Measurements from ENCODE around the gene NUP37. TPM values are rescaled to one million over a fixed set of nuclear protein-coding genes. Genes with fewer than 3 reads are reported as not detected.
"Not testable (repeated sequence)": the region's sequence is repeated elsewhere in the genome, so short reads cannot be mapped to it uniquely, and the experiment has no call there.

Gene NUP37
- total RNA-seq (10 to 100 TPM; 17.1 to 21.8 TPM), polyA plus RNA-seq (10 to 100 TPM; 14.0 to 23.3 TPM)
- long read RNA-seq, donor 1, transcript NUP37-209 (10 exons, 2,372 nt): major isoform, 6 of 10 reads
- long read RNA-seq, donor 1, partial matches to known transcripts: 0 of 10 reads
- long read RNA-seq, donor 1, other reads (novel, unspliced or antisense): 0 of 10 reads
- long read RNA-seq, donor 2, transcript NUP37-209 (10 exons, 2,372 nt): major isoform, 5 of 5 reads
- long read RNA-seq, donor 2, partial matches to known transcripts: 0 of 5 reads
- long read RNA-seq, donor 2, other reads (novel, unspliced or antisense): 0 of 5 reads
- long read RNA-seq, donor 3, transcript NUP37-209 (10 exons, 2,372 nt): major isoform, 11 of 17 reads
- long read RNA-seq, donor 3, partial matches to known transcripts: 5 of 17 reads
- long read RNA-seq, donor 3, other reads (novel, unspliced or antisense): 0 of 17 reads
- long read RNA-seq, donor 4, partial matches to known transcripts: 14 of 16 reads
- long read RNA-seq, donor 4, other reads (novel, unspliced or antisense): 0 of 16 reads
- long read RNA-seq, donor 5, transcript NUP37-209 (10 exons, 2,372 nt): major isoform, 19 of 31 reads
- long read RNA-seq, donor 5, partial matches to known transcripts: 9 of 31 reads
- long read RNA-seq, donor 5, other reads (novel, unspliced or antisense): 0 of 31 reads

DNA sequence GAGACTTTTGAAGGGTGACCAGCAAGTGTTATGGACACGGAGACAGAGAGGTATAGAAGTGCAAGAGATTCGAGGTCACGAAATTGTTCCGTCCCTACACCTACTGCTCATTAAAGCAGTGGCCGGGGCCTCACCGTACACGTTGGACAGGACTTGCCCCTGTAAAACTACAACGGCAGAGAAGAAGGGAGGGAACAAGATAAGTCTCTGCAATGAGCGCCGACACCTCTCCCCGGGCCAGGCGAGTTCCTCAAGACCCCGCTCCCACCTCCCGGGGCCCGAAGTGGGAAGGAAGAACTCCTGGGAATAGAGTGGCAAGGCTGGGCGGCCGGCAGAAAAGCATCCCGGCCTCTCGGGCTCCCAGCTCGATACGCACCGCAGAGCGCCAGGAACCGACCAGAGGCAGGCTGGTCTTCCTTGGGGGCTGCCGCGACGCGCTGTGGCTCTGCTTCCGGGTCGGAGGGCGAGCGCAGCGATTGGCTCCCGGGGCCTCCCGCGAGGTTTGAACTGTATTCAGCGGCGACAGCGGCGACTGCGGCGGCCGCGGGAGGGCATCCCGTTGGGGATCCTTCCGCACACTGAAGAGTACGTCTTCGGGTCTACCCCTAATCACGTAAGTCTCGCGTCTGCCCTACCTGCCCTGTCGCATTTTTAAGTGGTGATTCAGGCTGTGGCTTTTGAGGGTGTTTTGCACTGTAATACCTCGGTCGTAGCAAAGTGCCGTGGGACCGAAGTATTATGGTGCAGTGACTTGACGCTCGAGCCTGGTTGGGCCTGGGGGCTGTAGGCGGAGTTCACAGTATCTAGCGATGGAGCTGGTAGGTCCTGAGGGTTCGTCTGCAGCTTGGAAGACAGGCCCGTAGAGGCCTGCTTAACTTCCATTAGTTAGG, at the start of gene NUP37, which contains the start of gene PARPBP:
Gene NUP37, minus strand, starts transcription at position 441 of the 890 bp plus-strand sequence. CDS start 1,596 bp downstream, outside the sequence.
Gene PARPBP, plus strand, starts transcription at position 510 of the 890 bp plus-strand sequence. CDS start 3,706 bp downstream, outside the sequence.
- peaks cover 0 to 12% (median 6%) of the 10 kb centered on the region in 4 donors for H3K36me3 ChIP-seq (ENCODE audit: control insufficient read depth in 4 of 4, insufficient read depth in 4 of 4, low read length in 4 of 4)

GRCh38 chr12:102167821-102168604, 48.1 kb upstream of the NUP37 start:
- peaks cover 0 to 9% (median 0%) of the 10 kb centered on the region in 5 donors for H3K4me1 ChIP-seq (ENCODE audit: control insufficient read depth in 5 of 5, insufficient read depth in 5 of 5, low read length in 5 of 5)
- ATAC-seq (ENCODE audit: insufficient read depth, low FRiP score) (no peak), DNase-seq (no peak)
- no peak overlapping the region for H3K27ac ChIP-seq (ENCODE audit: low read depth in 1 of 2, low read length in 1 of 2)
- TF ChIP-seq CTCF (IDR thresholded peaks at IDR 0.05; ENCODE audit: control extremely low read depth, extremely low read depth): no peak
- H3K9me3 ChIP-seq (ENCODE audit: control insufficient read depth in 4 of 4, insufficient read depth in 3 of 4, low read length in 3 of 4): no peaks in the 10 kb centered on the region
- H3K27me3 ChIP-seq (ENCODE audit: control insufficient read depth in 3 of 3, insufficient read depth in 3 of 3, low read length in 2 of 3): no peaks in the 10 kb centered on the region
- no peaks in the 10 kb centered on the region for H3K36me3 ChIP-seq (ENCODE audit: control insufficient read depth in 4 of 4, insufficient read depth in 4 of 4, low read length in 4 of 4)
- no peak overlapping the region for H3K9ac ChIP-seq (ENCODE audit: insufficient read depth in 1 of 2, low read length in 2 of 2)
- no peak overlapping the region for H3K4me3 ChIP-seq

More for the DNA sequence above, at the start of gene NUP37, which contains the start of gene PARPBP:
- DNase-seq (peak; percentile 95), ATAC-seq (ENCODE audit: insufficient read depth, low FRiP score) (peak; percentile 100)
- Histone ChIP-seq H3K27me3 (ENCODE audit: control insufficient read depth in 3 of 3, insufficient read depth in 3 of 3, low read length in 2 of 3) (no peaks in the 10 kb centered on the region), H3K27ac (ENCODE audit: low read depth in 1 of 2, low read length in 1 of 2) (peak within 1 kb of the TSS; percentile 71 to 88), H3K4me1 (ENCODE audit: control insufficient read depth in 5 of 5, insufficient read depth in 5 of 5, low read length in 5 of 5) (peaks cover 0 to 10% (median 3%) of the 10 kb centered on the region in 5 donors), H3K9me3 (ENCODE audit: control insufficient read depth in 4 of 4, insufficient read depth in 3 of 4, low read length in 3 of 4) (no peaks in the 10 kb centered on the region), H3K4me3 (peak within 1 kb of the TSS; percentile 72), H3K9ac (ENCODE audit: insufficient read depth in 1 of 2, low read length in 2 of 2) (peak within 1 kb of the TSS; percentile 83 to 99)
- TF ChIP-seq CTCF (IDR thresholded peaks at IDR 0.05; ENCODE audit: control extremely low read depth, extremely low read depth): no peak
- WGBS, 2 donors: 0 to 1% methylated on average over 57 to 62 of the region's 62 CpGs

GRCh38 chr12:102163383-102163782, 43.5 kb upstream of the NUP37 start:
- Histone ChIP-seq H3K4me3 (no peak overlapping the region), H3K4me1 (ENCODE audit: control insufficient read depth in 5 of 5, insufficient read depth in 5 of 5, low read length in 5 of 5) (no peaks in the 10 kb centered on the region), H3K9ac (ENCODE audit: insufficient read depth in 1 of 2, low read length in 2 of 2) (no peak overlapping the region), H3K9me3 (ENCODE audit: control insufficient read depth in 4 of 4, insufficient read depth in 3 of 4, low read length in 3 of 4) (no peaks in the 10 kb centered on the region), H3K36me3 (ENCODE audit: control insufficient read depth in 4 of 4, insufficient read depth in 4 of 4, low read length in 4 of 4) (no peaks in the 10 kb centered on the region), H3K27me3 (ENCODE audit: control insufficient read depth in 3 of 3, insufficient read depth in 3 of 3, low read length in 2 of 3) (no peaks in the 10 kb centered on the region), H3K27ac (ENCODE audit: low read depth in 1 of 2, low read length in 1 of 2) (no peak overlapping the region)
- WGBS, 2 donors: 86 to 94% methylated on average over 1 of the region's 1 CpG
- no peak for DNase-seq
- TF ChIP-seq CTCF (IDR thresholded peaks at IDR 0.05; ENCODE audit: control extremely low read depth, extremely low read depth): no peak
- ATAC-seq (ENCODE audit: insufficient read depth, low FRiP score): no peak

DNA sequence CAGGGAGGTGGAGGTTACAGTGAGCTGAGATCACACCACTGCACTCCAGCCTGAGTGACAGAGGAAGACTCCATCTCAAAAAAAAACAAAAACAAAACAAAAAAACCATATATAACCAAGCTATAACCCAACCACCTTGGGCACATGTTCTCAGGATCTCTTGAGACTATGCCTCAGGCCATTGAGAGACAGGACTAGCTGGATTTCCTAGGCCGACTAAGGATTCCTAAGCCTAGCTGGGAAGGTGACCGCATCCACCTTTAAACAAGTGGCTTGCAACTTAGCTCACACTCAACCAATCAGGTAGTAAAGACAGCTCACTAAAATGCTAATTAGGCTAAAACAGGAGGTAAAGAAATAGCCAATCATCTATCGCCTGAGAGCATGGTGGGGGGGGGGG, 35.3 kb upstream of the NUP37 start:
- not testable (repeated sequence) for ATAC-seq (ENCODE audit: insufficient read depth, low FRiP score); H3K4me1 ChIP-seq (ENCODE audit: control insufficient read depth in 5 of 5, insufficient read depth in 5 of 5, low read length in 5 of 5); H3K4me3 ChIP-seq; H3K27ac ChIP-seq (ENCODE audit: low read depth in 1 of 2, low read length in 1 of 2); H3K27me3 ChIP-seq (ENCODE audit: control insufficient read depth in 3 of 3, insufficient read depth in 3 of 3, low read length in 2 of 3); H3K9me3 ChIP-seq (ENCODE audit: control insufficient read depth in 4 of 4, insufficient read depth in 3 of 4, low read length in 3 of 4); H3K9ac ChIP-seq (ENCODE audit: insufficient read depth in 1 of 2, low read length in 2 of 2); DNase-seq; H3K36me3 ChIP-seq (ENCODE audit: control insufficient read depth in 4 of 4, insufficient read depth in 4 of 4, low read length in 4 of 4)
- WGBS, 2 donors: 98 to 99% methylated on average over 3 of the region's 3 CpGs

DNA sequence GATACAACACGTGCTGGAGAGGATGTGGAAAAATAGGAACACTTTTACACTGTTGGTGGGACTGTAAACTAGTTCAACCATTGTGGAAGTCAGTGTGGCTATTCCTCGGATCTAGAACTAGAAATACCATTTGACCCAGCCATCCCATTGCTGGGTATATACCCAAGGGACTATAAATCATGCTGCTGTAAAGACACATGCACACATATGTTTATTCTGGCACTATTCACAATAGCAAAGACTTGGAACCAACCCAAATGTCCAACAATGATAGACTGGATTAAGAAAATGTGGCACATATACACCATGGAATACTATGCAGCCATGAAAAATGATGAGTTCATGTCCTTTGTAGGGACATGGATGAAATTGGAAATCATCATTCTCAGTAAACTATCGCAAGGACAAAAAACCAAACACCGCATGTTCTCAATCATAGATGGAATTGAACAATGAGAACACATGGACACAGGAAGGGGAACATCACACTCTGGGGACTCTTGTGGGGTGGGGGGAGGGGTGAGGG, 27.2 kb upstream of the NUP37 start:
- not testable (repeated sequence) for H3K4me1 ChIP-seq (ENCODE audit: control insufficient read depth in 5 of 5, insufficient read depth in 5 of 5, low read length in 5 of 5); H3K9me3 ChIP-seq (ENCODE audit: control insufficient read depth in 4 of 4, insufficient read depth in 3 of 4, low read length in 3 of 4); H3K36me3 ChIP-seq (ENCODE audit: control insufficient read depth in 4 of 4, insufficient read depth in 4 of 4, low read length in 4 of 4); H3K9ac ChIP-seq (ENCODE audit: insufficient read depth in 1 of 2, low read length in 2 of 2); H3K27ac ChIP-seq (ENCODE audit: low read depth in 1 of 2, low read length in 1 of 2); ATAC-seq (ENCODE audit: insufficient read depth, low FRiP score); DNase-seq; H3K4me3 ChIP-seq; H3K27me3 ChIP-seq (ENCODE audit: control insufficient read depth in 3 of 3, insufficient read depth in 3 of 3, low read length in 2 of 3)
- WGBS, 2 donors: 93 to 95% methylated on average over 4 of the region's 4 CpGs
